Stomach (tissue), 4 donors: Measurements from ENCODE around the gene SSH2.

Experiments used
- CTCF ChIP-seq, 7 experiments: fragments of 450-650 bp in 4 of 7; fragments of 200-600 bp in 3 of 7; sonication (generic) in 3 of 7; IDR thresholded peaks; one replicate each; pipeline ENCODE4 v1.5.1; 2016 to 2019; ENCODE audit warnings: antibody characterized with exemption in 7 of 7, control low read depth in 2 of 7, mild to moderate bottlenecking in 1 of 7
- POLR2AphosphoS5 ChIP-seq, 3 donors: sonication (generic); formaldehyde crosslinking; IDR thresholded peaks; one replicate each; pipeline ENCODE4 v1.6.1; 2016; ENCODE audit warnings: antibody characterized with exemption in 3 of 3

- TF ChIP-seq CTCF (IDR thresholded peaks at IDR 0.05) (no peak), POLR2AphosphoS5 (IDR thresholded peaks at IDR 0.05) (no peak)
Measured at GRCh38 chr17:29846298-29846697, 83.7 kb downstream of the SSH2 start.
